HepG2 (cell line): ENCODE results near the gene PSENEN. TPM values are rescaled to one million over a fixed set of nuclear protein-coding genes. Genes with fewer than 3 reads are reported as not detected.

Experiments used
- ATF7 ChIP-seq, 2 experiments: fragments of 450-650 bp in 1 of 2; sonication (generic) in 1 of 2; formaldehyde crosslinking in 1 of 2; IDR thresholded peaks; 2 replicates each; pipeline versions ENCODE4 v1.4.0 to v1.6.1; 2016 to 2020; ENCODE audit warnings: antibody characterized with exemption in 1 of 2, mild to moderate bottlenecking in 1 of 2, missing genetic modification reagents in 1 of 2
- GLI4 ChIP-seq: sonication (generic); formaldehyde crosslinking; IDR thresholded peaks from 2 replicates; pipeline ENCODE4 v1.5.1; 2020; ENCODE audit warnings: missing genetic modification reagents, mild to moderate bottlenecking, moderate library complexity, borderline replicate concordance
- SMARCC2 ChIP-seq: fragments of 450-650 bp; IDR thresholded peaks from 2 replicates; pipeline ENCODE4 v1.6.1; 2017; ENCODE audit warnings: antibody characterized with exemption, mild to moderate bottlenecking
- THYN1 ChIP-seq: sonication (generic); formaldehyde crosslinking; IDR thresholded peaks from 2 replicates; pipeline ENCODE4 v1.8.1; 2023; ENCODE audit warnings: low read depth, mild to moderate bottlenecking, moderate library complexity, missing genetic modification reagents, borderline replicate concordance
- TRIM24 ChIP-seq: sonication (generic); formaldehyde crosslinking; IDR thresholded peaks from 2 replicates; pipeline ENCODE4 v1.8.0; 2022; ENCODE audit warnings: mild to moderate bottlenecking, missing genetic modification reagents
- YEATS4 ChIP-seq: sonication (generic); formaldehyde crosslinking; IDR thresholded peaks from 2 replicates; pipeline ENCODE4 v1.4.0; 2020; ENCODE audit warnings: missing genetic modification reagents, borderline replicate concordance
- ZMYM4 ChIP-seq: sonication (generic); formaldehyde crosslinking; IDR thresholded peaks from 2 replicates; pipeline ENCODE4 v1.8.1; 2023; ENCODE audit warnings: mild to moderate bottlenecking, missing genetic modification reagents
- polyA plus RNA-seq, 8 experiments: library from polyadenylated mRNA; depleted of rRNA in 3 of 8; stranded (reverse) in 7 of 8; unstranded in 1 of 8; fragments of >200 nt; fragmentation: Illumina TruSeq in 4 of 8; extraction: Trizol in 4 of 8; gene quantifications; 2 replicates each; pipeline versions ENCODE4 v1.2.1 to v1.2.3, GENCODE V29; 2011 to 2016; ENCODE audit warnings: low read depth in 4 of 8, missing spikeins in 1 of 8, mixed read lengths in 1 of 8; ENCODE audit not compliant: insufficient read depth in 1 of 8
- total RNA-seq, 5 experiments: library from RNA; depleted of rRNA; stranded (reverse); fragments of >200 nt; fragmentation: Illumina TruSeq; extraction: Trizol; gene quantifications; 2 replicates each; pipeline ENCODE4 v1.2.3, GENCODE V29; 2016; ENCODE audit warnings: low read depth in 1 of 5
- TF ChIP-seq, protein P1 (sequence below): sonication (generic); formaldehyde crosslinking; IDR thresholded peaks from 2 replicates; pipeline ENCODE4 v1.4.0; 2020; ENCODE audit warnings: missing genetic modification reagents
- TF ChIP-seq, protein P2 (sequence below): IDR thresholded peaks from 2 replicates; pipeline ENCODE4 v1.6.1; 2016; ENCODE audit warnings: control low read depth
- TF ChIP-seq, protein P3 (sequence below): sonication (generic); formaldehyde crosslinking; IDR thresholded peaks from 2 replicates; pipeline ENCODE4 v1.4.0; 2020; ENCODE audit warnings: missing genetic modification reagents
- TF ChIP-seq, protein P4 (sequence below): IDR thresholded peaks from 2 replicates; pipeline ENCODE4 v1.6.1; 2012; ENCODE audit warnings: inconsistent platforms
- TF ChIP-seq, protein P5 (sequence below): sonication (generic); formaldehyde crosslinking; IDR thresholded peaks from 2 replicates; pipeline ENCODE4 v1.8.0; 2022; ENCODE audit warnings: mild to moderate bottlenecking, missing genetic modification reagents, moderate library complexity
- TF ChIP-seq, protein P6 (sequence below): sonication (generic); formaldehyde crosslinking; IDR thresholded peaks from 2 replicates; pipeline ENCODE4 v1.8.0; 2022; ENCODE audit warnings: missing genetic modification reagents, mild to moderate bottlenecking, inconsistent platforms, borderline replicate concordance
- TF ChIP-seq, protein P7 (sequence below): sonication (generic); formaldehyde crosslinking; IDR thresholded peaks from 2 replicates; pipeline ENCODE4 v1.5.0; 2020; ENCODE audit warnings: mild to moderate bottlenecking, missing genetic modification reagents

PSENEN gene
- total and polyA plus RNA-seq, 2 of the 13 experiments (the other 11 are each of a cell fraction or from before 2014, with no cell fraction given) = 16.9 to 34.2 TPM

DNA sequence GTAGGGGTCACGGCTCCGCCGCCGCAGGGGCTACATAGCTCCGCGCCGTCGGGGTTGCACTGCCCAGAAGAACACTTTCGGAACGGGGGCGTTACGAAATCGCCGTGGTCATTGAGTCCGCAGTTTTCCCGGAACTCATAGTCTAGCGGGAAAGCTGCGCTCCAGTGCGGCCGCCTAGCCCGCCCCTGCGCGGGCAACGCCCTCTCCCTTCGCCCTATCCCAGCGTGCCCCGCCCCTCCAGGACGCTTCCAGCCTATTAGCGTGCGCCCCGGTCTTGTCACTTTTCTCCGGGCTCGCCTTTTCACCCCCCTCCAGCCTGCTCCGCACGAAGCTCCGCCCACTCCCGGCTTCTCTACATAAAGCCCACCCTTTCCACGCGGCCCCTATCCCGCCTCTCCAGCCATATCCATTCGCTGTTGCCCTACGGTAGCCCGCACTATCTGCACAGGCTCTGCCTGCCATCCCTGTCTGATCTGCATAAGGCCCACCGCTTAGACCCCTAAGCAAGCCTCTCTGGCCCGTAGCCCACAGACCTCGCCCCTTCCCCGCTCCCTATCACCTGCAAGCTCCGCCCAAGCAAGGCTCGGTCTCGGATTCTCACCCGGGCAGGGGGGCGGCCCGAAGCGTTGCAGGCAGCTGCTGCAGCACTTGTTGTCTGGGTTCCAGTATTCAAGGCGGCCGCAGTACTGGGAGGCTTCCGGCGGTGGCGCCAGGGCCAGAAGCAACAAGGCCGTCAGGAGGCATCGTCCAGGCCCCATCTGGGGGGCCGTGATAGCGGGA, 4.8 kb upstream of the PSENEN start (continued):
- TF ChIP-seq TRIM24 = no peak
- TF ChIP-seq ATF7 (IDR thresholded peaks at IDR 0.05) = no peak
- TF ChIP-seq ATF7 (CRISPR knock-in tag; IDR thresholded peaks at IDR 0.05) = peak; percentile 31; the same call in 1 of the 2 replicates
- no peak for TF ChIP-seq SMARCC2
- TF ChIP-seq THYN1 (CRISPR knock-in tag) = no peak
- TF ChIP-seq, protein P1, sequence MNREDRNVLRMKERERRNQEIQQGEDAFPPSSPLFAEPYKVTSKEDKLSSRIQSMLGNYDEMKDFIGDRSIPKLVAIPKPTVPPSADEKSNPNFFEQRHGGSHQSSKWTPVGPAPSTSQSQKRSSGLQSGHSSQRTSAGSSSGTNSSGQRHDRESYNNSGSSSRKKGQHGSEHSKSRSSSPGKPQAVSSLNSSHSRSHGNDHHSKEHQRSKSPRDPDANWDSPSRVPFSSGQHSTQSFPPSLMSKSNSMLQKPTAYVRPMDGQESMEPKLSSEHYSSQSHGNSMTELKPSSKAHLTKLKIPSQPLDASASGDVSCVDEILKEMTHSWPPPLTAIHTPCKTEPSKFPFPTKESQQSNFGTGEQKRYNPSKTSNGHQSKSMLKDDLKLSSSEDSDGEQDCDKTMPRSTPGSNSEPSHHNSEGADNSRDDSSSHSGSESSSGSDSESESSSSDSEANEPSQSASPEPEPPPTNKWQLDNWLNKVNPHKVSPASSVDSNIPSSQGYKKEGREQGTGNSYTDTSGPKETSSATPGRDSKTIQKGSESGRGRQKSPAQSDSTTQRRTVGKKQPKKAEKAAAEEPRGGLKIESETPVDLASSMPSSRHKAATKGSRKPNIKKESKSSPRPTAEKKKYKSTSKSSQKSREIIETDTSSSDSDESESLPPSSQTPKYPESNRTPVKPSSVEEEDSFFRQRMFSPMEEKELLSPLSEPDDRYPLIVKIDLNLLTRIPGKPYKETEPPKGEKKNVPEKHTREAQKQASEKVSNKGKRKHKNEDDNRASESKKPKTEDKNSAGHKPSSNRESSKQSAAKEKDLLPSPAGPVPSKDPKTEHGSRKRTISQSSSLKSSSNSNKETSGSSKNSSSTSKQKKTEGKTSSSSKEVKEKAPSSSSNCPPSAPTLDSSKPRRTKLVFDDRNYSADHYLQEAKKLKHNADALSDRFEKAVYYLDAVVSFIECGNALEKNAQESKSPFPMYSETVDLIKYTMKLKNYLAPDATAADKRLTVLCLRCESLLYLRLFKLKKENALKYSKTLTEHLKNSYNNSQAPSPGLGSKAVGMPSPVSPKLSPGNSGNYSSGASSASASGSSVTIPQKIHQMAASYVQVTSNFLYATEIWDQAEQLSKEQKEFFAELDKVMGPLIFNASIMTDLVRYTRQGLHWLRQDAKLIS (CRISPR knock-in tag) = no peak
- TF ChIP-seq, protein P2, sequence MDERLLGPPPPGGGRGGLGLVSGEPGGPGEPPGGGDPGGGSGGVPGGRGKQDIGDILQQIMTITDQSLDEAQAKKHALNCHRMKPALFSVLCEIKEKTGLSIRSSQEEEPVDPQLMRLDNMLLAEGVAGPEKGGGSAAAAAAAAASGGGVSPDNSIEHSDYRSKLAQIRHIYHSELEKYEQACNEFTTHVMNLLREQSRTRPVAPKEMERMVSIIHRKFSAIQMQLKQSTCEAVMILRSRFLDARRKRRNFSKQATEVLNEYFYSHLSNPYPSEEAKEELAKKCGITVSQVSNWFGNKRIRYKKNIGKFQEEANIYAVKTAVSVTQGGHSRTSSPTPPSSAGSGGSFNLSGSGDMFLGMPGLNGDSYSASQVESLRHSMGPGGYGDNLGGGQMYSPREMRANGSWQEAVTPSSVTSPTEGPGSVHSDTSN = no peak
- TF ChIP-seq, protein P3, sequence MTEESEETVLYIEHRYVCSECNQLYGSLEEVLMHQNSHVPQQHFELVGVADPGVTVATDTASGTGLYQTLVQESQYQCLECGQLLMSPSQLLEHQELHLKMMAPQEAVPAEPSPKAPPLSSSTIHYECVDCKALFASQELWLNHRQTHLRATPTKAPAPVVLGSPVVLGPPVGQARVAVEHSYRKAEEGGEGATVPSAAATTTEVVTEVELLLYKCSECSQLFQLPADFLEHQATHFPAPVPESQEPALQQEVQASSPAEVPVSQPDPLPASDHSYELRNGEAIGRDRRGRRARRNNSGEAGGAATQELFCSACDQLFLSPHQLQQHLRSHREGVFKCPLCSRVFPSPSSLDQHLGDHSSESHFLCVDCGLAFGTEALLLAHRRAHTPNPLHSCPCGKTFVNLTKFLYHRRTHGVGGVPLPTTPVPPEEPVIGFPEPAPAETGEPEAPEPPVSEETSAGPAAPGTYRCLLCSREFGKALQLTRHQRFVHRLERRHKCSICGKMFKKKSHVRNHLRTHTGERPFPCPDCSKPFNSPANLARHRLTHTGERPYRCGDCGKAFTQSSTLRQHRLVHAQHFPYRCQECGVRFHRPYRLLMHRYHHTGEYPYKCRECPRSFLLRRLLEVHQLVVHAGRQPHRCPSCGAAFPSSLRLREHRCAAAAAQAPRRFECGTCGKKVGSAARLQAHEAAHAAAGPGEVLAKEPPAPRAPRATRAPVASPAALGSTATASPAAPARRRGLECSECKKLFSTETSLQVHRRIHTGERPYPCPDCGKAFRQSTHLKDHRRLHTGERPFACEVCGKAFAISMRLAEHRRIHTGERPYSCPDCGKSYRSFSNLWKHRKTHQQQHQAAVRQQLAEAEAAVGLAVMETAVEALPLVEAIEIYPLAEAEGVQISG (CRISPR knock-in tag) = peak; percentile 47; the same call in 1 of the 2 replicates
- peak; percentile 52; the same call in 1 of the 2 replicates for TF ChIP-seq YEATS4 (CRISPR knock-in tag)
- TF ChIP-seq, protein P4, sequence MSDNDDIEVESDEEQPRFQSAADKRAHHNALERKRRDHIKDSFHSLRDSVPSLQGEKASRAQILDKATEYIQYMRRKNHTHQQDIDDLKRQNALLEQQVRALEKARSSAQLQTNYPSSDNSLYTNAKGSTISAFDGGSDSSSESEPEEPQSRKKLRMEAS = peak; percentile 45
- TF ChIP-seq, protein P5, sequence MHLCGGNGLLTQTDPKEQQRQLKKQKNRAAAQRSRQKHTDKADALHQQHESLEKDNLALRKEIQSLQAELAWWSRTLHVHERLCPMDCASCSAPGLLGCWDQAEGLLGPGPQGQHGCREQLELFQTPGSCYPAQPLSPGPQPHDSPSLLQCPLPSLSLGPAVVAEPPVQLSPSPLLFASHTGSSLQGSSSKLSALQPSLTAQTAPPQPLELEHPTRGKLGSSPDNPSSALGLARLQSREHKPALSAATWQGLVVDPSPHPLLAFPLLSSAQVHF = no peak
- TF ChIP-seq, protein P6, sequence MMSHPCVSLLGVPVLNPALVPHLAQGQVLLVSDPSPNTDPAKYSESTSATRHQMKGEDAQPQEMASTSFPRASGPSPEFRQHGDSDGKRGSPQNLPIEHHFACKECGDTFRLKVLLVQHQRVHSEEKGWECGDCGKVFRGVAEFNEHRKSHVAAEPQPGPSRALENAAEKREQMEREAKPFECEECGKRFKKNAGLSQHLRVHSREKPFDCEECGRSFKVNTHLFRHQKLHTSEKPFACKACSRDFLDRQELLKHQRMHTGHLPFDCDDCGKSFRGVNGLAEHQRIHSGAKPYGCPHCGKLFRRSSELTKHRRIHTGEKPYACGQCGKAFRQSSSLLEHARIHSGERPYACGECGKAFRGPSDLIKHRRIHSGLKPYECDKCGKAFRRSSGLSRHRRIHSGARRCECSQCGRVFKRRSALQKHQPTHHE (CRISPR knock-in tag) = peak; percentile 51
- TF ChIP-seq GLI4 (CRISPR knock-in tag) = 0 out of 2 replicates have a peak, but pooled peaks have one; percentile 26
- peak; percentile 63 for TF ChIP-seq ZMYM4
- TF ChIP-seq, protein P7, sequence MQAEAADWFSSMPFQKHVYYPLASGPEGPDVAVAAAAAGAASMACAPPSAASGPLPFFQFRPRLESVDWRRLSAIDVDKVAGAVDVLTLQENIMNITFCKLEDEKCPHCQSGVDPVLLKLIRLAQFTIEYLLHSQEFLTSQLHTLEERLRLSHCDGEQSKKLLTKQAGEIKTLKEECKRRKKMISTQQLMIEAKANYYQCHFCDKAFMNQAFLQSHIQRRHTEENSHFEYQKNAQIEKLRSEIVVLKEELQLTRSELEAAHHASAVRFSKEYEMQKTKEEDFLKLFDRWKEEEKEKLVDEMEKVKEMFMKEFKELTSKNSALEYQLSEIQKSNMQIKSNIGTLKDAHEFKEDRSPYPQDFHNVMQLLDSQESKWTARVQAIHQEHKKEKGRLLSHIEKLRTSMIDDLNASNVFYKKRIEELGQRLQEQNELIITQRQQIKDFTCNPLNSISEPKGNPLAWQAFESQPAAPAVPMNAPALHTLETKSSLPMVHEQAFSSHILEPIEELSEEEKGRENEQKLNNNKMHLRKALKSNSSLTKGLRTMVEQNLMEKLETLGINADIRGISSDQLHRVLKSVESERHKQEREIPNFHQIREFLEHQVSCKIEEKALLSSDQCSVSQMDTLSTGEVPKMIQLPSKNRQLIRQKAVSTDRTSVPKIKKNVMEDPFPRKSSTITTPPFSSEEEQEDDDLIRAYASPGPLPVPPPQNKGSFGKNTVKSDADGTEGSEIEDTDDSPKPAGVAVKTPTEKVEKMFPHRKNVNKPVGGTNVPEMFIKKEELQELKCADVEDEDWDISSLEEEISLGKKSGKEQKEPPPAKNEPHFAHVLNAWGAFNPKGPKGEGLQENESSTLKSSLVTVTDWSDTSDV = 0 out of 2 replicates have a peak, but pooled peaks have one; percentile 16
